DMS79 treated with DMSO at 0.1 percent for 48 hours (cell line): ENCODE data around the gene MEAK7.
A peak's percentile ranks its signal among the peaks of the same experiment; 100 is the strongest.

Experiments used
- DNase-seq: peaks from one replicate; lab custom pipeline; 2025; lab: John Stamatoyannopoulos, UW

Gene MEAK7

DNA sequence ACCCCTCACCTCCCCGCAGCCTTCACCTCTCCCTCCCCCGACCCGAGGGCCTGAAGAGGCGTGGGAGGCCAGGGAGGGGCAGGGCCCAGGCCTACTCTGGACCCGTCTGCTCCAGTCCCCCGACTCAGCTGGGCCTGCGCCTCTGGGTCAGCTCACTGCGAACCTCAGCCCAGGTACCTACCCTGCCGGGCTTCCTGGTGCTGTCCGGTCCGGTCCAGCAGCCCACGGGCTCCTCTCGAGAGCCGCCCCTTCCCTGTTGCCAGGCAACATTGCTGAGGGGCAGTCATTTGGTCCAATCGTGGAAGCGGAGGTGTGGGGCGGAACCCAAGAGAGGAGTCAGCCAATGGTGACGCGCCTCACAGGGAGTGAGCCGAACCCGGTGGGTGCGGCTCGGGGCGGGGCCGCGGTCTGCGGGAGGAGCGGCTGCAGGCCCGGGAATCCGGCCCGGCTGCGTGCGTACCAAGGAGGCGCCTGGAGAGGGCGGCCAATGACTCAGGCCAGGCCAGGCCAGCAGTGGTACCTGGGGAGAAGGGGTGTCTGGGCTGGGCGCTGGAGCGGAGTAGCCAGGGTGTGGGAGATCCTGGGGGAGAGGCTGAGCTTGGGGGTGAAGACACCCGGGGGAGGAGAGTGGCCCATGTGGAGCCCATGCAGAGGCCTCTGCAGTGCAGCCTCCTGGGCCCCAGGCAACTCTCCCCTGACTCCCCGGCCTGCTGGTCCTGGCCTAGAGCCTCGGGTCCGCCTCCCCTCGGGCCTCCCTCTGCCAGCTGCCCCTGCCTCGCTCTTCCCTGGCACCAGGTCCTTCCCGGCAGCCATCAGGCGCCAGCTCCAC lies at the start of gene MEAK7:
Gene MEAK7, minus strand, starts transcription at position 240 of the 829 bp plus-strand sequence. CDS start 6,573 bp downstream, outside the sequence.
- DNase-seq = peak; percentile 77

DNA sequence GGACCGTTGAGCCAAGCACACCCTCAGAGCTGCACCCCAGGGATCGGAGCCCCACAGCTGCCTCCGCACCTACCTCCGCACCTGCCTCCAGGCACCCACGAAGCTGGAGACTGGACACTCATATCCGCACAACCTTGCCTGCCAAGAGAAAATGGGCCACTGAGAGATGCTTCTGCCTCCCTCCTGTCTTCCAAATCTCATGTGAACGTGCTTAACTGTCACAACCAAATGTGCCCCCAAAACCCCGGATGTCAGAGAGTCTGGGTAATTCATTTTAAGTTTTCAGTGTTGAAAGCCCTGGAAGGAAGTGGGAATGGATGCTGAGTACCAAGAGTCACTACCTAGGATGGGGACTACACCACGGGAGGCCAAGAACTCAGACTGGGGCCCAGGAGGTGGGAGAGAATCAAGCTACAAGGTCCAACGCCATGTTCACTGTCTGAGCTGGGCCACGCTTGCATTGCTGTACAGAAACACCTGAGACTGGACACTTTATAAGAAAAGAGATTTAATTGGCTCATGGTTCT lies 49.5 kb upstream of the MEAK7 start:
- no peak for DNase-seq

- DNase-seq = no peak
Observed at GRCh38 chr16:84552135-84552534, 47.7 kb upstream of the MEAK7 start.

DNA sequence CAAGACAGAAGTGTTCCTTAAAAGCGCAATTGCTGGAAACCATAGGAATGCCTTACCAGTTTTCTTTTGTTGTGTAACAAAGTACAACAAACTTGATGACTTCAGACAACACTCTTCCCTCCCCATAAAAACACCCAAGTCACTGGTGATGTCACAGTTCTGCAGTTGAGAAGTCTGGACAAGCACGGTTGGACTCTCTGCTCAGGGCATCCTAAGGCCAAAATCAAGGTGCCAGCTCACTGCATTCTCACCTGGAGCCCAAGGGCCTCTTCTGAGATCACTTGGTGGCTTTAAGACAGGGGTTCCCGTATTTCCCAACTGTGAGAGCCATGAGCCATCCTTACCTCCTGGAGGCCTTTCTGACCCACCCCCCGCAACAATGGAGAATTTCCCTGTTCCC lies 45.6 kb upstream of the MEAK7 start:
- DNase-seq = no peak

DNA sequence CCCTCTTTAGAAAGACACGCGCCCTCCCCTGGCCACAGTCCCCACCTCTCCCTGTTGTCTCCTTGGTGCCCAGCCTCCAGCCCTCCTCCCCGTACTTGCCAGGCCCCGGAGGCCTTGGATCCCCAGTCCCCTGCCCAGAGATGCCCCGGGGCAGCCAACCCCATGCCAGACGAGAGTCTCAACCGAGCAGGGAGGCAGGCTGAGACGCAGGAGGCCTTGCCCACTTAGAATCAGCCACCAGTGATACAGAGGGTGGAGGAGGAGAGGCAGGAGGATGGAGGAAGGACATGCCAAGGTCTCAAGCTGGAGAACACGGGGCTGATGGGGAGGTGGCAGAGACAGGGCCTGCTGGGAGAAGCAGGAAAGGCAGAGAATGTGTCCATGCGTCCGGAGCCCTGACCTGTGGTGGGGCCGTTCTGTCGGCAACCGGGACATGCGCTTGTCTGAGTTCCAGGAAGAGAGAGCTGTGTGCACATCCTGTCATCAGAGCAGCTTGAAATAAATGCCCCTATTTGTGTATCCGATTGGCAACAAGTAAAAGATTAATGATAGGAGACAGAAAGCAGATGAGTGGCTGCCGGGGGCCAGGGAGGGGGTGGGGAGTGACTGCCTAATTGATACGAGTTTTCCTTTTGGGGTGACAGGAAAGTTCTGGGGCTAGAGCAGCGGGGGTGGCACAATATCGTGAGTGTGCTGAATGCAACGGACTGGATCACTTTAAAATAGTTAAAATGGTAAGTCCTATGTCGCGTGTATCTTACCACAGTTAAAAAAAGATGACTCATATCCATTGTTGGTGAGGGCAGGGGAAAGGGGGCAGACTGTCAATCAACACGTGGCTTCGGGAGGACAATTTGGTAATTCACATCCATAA lies 44.7 kb upstream of the MEAK7 start:
- DNase-seq = no peak

- no peak for DNase-seq
Observed at GRCh38 chr16:84548508-84548907, 44.0 kb upstream of the MEAK7 start.

DNA sequence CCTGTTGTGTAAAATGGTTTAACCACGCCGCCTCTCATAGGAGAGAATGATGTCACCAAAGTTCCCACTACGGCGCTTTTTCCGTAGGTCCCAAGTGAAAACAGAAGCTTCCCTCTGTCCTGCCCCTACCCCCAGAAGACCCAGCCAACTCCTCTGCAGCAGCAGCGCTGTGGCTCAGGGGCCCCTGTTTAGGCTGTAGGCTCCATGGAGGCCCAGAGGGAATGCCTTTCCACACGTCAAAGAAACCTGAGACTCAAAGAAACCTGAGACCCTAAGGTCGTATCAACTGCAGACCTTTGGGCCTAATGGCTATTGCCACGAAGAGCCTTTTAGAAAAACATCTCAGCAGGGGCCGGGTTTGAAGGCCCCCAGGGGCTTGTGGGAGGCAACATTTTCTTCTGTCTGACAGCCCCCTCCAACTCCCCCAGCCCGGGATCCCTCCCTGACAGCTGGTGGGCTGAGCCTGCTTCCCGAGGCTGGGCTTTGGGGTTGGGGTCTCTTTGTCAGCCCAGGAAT lies 43.1 kb upstream of the MEAK7 start:
- no peak for DNase-seq

DNA sequence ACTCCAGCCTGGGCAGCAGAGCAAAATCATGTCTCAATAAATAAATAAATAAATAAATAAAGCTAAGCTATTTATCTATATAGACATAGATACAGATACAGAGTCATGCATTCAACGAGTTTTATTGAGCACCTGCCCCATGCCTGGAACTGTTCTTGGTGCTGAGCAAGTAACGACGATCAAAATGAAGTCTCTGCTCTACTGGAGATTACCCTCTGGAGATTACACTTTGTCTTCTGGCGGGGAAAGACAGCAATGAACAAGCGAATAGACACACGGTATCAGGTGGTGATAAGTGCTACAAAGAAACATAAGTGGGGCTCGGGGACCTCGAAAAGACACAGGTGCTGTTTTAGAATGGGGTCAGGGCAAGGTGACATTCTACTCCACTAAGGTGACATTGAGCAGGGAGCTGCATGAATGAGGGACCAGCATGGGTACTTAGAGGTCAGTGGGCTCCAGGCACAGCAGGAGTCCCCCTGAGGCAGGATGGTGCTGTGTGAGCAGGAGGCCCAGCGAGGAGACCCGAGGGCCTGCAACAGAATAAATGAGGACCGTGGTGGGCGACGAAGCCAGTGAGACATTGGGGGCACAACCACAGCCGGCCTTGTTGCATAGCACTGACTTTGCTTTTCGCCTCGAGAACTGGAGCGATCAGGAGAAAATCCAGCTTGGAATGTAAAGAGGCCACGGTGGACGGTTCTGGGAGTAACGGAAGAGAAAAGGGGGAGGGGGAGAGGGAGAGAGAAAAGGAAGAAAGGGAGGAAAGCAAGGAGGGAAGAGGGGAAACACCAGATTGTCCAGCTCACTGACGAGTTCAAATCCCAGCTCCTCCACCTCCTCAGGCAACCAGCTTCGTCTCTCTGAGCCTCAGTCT lies 42.4 kb upstream of the MEAK7 start:
- DNase-seq = no peak

DNA sequence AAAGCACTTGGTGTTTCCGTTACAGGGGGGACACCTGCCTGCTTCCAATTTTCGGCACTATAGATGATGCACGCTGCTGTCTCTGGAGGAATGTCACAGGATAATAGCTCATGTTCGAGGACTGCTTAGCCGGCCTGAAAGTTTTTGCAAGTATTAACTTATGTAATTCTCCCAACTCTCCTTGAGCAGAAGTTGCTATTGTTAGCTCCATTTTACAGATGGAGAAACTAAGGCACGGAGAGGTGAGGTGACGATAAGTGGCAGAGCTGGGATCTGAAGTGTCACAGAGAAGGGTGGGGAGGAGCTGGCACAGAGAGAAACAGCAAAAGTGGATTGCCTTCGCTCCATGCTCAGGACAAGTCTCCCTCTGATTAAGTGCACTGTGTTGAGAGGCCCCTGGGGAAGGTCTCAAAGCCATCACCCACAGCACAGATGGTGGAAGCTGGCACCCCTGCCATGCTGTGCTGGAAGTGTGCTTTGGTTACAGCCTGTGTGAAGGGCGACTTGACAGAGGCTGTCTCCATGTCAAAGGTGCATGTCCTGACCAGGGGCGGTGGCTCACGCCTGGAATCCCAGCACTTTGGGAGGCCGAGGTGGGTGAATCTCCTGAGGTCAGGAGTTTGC lies 40.8 kb upstream of the MEAK7 start:
- no peak for DNase-seq

GRCh38 chr16:84544031-84544773 lies 39.7 kb upstream of the MEAK7 start:
- no peak for DNase-seq

DNA sequence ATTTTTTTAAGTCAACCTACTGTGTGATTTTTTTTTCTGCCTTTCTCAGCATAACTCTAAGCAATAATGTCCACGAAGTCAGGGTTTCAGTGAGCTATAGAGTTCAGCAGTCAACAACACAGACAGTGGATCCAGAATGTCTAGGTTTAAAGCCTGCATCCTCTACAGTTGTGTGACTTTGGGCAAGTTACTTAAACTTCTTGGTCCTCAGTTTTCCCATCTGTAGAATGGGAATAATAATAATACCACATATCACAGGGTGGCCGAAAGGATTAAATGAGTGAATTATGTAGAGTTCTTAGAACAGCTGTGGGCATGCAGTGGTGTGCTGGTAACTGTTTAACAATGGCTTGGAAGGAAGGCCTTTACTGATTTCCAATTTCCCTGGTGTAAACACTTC lies 38.8 kb upstream of the MEAK7 start:
- DNase-seq = no peak

DNA sequence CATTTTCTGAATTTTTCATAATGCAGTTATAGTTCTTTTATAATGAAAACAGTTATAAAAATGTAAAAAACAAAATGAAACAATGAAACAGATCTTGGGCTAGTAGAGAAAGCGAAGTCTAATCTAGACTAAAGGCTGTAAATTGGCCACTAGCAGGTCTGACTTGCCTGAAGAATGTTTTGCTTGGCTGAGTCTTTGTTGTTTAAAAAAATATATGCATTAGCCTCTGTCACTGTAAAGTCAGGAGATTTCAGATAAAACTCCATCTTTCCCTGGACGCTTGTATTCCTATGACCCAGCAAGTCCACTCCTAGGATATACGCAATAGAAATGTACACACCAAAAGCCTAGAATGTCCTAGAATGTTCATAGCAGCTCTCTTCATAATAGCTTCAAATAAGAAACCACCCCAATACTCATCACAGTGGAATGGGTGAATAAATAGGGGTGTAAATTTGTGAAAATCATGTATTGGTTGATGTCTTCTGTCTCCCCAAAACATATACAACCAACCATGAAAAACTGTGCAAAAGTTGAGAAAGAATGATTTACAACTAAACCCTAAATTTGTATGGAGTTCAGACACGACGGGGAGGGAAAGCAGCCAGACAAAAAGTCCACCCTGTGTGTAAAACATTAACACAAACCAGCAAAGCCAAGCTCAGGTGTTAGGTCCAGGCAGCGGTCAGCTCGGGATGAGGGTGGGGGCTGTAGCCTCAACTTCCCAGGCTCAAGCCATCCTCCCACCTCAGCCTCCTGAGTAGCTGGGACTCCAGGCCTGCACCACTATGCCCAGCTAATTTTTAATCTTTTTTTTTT lies 37.7 kb upstream of the MEAK7 start:
- no peak for DNase-seq

DNA sequence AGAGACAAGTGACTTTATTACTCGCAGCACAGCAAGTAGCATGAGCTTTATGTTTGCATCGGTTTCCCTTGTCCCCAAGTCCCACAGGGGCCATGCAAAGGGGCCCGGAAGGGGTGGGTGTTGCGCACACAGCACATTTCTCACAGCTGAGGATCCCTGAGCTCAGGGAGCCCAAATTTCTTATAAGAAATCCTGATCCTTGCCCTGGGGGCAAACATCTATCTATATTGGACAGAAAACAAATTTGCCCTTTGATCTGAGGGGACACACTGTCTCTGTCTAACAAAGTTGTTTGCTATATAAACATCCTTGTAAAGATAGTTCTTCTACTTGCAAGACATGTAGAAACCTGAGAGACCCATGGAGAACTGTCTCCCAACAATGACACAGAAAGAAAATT lies 35.7 kb upstream of the MEAK7 start:
- DNase-seq = no peak

DNA sequence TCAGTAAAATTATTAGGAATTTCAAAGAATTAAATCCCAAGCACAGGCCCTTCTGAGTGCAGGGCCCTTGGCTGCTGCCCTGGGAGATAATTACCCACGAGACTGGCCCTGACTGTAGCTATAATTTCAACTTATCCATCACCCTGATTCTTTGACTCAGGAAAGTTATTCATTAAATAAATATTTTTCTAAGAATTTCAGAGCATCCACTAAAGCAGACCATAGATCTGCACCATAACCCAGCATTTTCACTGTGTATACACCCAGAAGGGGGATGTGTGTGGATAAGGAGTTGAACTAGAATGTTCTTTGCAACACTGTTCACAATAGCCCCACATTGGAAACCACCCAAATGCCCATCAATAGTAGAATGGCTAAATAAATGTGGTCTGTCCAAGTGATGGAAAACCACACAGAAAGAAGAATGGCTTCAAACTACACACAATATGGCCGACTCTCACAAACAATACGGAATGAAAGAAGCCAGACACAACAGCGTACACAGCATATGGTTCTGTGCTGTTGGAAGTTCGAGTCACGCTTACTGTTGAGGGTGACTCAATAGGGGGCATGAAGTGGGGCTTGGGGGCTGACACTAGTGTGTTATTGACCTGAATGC lies 33.9 kb upstream of the MEAK7 start:
- no peak for DNase-seq

DNA sequence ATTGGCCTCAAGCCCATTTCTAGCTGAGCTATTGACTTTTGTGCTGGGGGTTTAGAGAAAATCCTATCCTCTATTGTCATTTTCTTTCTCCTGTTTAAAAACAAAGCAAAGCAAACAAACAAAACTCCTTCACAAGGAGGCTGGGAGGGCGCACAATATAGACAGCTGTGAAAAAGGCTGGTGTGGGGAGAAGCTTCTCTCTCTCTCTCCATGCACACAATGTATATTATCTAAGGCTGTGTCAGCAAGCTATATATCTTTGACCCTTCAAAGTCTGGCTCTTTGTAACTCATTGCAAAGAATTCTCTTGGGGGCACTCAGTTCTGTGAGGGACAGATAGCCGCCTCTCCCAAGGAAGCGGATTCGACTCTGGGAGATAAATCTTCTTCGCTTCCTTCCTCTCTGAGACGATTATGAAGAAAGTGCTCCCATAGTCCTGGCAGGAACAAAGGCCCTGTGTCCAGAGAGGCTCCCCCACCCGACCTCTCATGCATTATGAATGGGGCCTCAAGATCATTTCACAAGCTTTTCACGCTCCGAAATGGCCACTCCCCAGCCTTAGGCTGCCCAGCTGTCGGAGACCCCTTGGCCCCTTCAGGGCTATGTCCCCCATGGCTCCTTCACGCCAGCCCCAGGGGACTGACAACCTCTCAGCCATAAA lies 33.2 kb upstream of the MEAK7 start:
- DNase-seq = no peak

DNA sequence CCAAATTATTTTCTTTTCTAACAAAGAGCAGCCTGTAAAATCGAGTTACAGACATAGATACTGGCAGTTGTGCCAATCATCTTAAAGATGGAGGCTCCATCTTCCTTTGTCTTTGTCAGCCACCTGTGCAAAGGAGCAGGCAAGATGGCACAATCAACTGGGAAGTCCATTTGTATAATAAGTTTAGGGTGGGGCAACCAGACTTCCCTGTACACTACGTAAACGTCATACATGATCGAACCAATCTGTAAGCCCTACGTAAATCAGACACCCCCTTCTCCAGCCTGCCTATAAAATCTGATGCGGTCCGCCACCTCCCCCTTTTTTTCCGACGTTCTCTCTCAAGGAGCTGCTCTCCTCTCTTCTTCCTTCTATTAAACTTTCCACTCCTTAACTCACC lies 31.4 kb upstream of the MEAK7 start:
- no peak for DNase-seq

DNA sequence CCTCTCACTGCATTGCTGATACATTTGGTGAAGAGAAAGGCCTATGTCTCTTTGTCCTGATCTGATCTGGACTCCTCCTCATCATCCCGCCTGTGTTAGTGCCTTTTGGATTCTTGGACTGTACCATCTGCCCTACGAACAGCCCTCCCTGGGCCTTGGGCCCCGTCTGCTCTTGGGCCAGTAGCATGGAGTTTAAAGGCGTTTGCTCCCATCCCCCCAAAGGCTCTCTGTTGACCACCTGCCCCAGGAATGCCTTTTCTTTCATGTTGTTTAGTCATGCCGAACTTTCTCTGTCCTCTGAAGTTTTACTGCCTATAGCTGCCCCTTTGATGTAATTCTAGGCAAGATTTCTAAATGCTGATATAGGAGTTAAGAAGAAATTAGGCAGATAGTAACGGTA lies 30.9 kb upstream of the MEAK7 start:
- no peak for DNase-seq

- no peak for DNase-seq
Observed at GRCh38 chr16:84534815-84535214, 30.4 kb upstream of the MEAK7 start.
